Suppressor macrophage (primary cell): Measurements from ENCODE around the gene ZSCAN25.
"Not testable (repeated sequence)": the region's sequence is repeated elsewhere in the genome, so short reads cannot be mapped to it uniquely, and the experiment has no call there.

Source experiments
- DNase-seq, 4 experiments: peaks; one replicate each; pipeline ENCODE4 v3.0.0-alpha.2; 2020 to 2022

ZSCAN25 gene

GRCh38 chr7:99651290-99651689 is 34.5 kb downstream of the ZSCAN25 start:
- DNase-seq, result no peak

- no peak for DNase-seq
These were observed 35.9 kb downstream of the ZSCAN25 start for GRCh38 chr7:99652671-99653070.

- not testable (repeated sequence) for DNase-seq
These were observed 36.5 kb downstream of the ZSCAN25 start for GRCh38 chr7:99653269-99653668.

GRCh38 chr7:99653754-99654153 is 37.0 kb downstream of the ZSCAN25 start:
- no peak for DNase-seq

GRCh38 chr7:99654626-99655025 is 37.9 kb downstream of the ZSCAN25 start:
- not testable (repeated sequence) for DNase-seq

- not testable (repeated sequence) for DNase-seq
These were observed 41.1 kb downstream of the ZSCAN25 start for GRCh38 chr7:99657879-99658278.

- no peak for DNase-seq
These were observed 48.7 kb downstream of the ZSCAN25 start for GRCh38 chr7:99665312-99666012.

- peak in 3 of 4 experiments; percentile 17 to 53 (median 52) for DNase-seq
These were observed 49.3 kb downstream of the ZSCAN25 start for GRCh38 chr7:99666013-99666395.

GRCh38 chr7:99667179-99667578 is 50.4 kb downstream of the ZSCAN25 start:
- no peak for DNase-seq

GRCh38 chr7:99668541-99668940 is 51.8 kb downstream of the ZSCAN25 start:
- no peak for DNase-seq

- DNase-seq, result no peak
These were observed 53.0 kb downstream of the ZSCAN25 start for GRCh38 chr7:99669782-99670181.

GRCh38 chr7:99672573-99672972 is 55.8 kb downstream of the ZSCAN25 start:
- DNase-seq, result no peak

GRCh38 chr7:99674995-99675742 is 58.4 kb downstream of the ZSCAN25 start:
- no peak for DNase-seq

GRCh38 chr7:99677013-99677647 is 60.4 kb downstream of the ZSCAN25 start:
- DNase-seq, result no peak

- no peak for DNase-seq
These were observed 60.9 kb downstream of the ZSCAN25 start for GRCh38 chr7:99677648-99678045.

GRCh38 chr7:99679032-99679399 is 62.3 kb downstream of the ZSCAN25 start:
- no peak for DNase-seq

- DNase-seq, result no peak
These were observed 62.9 kb downstream of the ZSCAN25 start, which contains the start of gene CYP3A5 for GRCh38 chr7:99679400-99680191. Gene CYP3A5 (minus strand): TSS chr7:99679996. CDS start chr7:99679896, 100 bp downstream.
